GM18526 (cell line): ENCODE results near the gene PRKD1.

Source experiments
- POLR2A ChIP-seq: IDR thresholded peaks from 3 replicates; pipeline ENCODE4 v1.6.1; 2011; ENCODE audit not compliant: insufficient read length; ENCODE audit errors: extremely low read depth

The PRKD1 gene

DNA sequence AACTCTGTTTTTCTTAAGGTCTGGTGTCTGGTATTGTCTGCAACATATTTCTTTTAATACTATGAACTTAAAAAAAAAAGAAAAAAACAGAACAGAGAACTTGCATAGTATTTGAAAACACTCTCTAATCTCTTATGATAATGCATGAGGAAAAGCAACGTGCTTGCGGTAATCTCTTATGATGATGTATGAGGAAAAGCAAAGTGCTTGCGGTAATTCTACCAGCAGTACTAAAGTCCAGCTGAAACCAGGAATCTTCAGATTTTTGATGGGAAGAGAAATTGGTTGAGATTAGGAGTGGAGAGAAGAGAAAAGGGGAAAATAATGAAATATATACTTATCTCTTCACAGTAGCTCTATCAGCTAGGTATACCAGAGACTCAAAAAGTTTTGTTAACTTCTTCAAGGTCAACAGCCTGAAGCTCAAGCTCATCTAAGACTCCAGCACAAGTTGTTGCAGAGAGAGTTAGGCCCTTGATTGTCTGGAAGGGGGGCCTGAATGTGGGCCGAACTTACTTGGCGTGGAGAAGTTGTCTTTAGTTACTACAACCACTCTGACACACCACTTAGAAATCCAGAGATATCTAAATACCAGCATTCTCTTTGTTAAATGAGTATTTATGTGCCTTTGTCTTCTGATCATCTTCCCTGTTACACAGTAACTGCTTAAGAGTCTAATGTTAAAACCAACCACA, 240.4 kb downstream of the PRKD1 start:
- no peak for TF ChIP-seq POLR2A

- TF ChIP-seq POLR2A = no peak
Measured at GRCh38 chr14:29684926-29685325, 242.7 kb downstream of the PRKD1 start.

DNA sequence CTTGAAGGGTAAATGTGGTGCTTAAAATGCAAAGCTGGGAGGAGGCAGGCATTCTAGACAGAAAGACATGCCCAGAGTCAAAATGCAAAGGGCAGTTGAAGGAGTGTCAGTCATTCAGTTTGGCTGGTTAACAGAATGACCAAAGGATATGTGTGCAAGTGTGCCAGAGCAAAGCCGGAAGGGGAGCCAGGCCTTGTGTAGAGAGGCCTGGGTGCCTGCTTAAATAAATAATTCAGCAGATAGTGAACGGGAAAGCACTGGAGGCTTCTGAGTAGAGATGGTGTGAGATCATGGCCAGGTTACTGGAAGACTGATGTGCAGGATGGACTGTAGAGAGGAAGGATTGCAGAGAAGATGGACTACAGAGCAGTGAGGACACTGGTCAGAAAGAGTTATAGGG, 244.9 kb downstream of the PRKD1 start:
- no peak for TF ChIP-seq POLR2A

GRCh38 chr14:29681316-29681715, 246.3 kb downstream of the PRKD1 start:
- TF ChIP-seq POLR2A = no peak

- no peak for TF ChIP-seq POLR2A
Measured at GRCh38 chr14:29674566-29675285, 252.9 kb downstream of the PRKD1 start.

DNA sequence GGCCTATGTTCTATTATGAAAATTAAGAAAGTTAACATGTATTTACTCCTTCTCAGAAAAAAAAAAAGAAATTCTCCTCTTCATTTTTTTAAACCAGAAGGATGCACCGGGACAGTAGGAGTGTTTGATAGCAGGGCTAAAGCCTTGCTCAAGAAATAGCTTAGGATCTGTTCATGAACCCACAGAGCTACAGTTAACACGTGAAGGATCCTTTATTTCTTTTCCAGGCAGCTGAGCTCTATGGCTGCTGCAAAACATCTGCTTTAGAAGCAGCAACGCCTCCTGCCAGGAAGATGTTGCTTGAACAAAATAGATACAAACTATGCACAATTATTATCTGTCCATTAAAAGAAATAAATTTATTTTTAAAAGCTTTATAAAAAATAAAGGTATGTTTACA, 254.8 kb downstream of the PRKD1 start:
- TF ChIP-seq POLR2A = no peak

DNA sequence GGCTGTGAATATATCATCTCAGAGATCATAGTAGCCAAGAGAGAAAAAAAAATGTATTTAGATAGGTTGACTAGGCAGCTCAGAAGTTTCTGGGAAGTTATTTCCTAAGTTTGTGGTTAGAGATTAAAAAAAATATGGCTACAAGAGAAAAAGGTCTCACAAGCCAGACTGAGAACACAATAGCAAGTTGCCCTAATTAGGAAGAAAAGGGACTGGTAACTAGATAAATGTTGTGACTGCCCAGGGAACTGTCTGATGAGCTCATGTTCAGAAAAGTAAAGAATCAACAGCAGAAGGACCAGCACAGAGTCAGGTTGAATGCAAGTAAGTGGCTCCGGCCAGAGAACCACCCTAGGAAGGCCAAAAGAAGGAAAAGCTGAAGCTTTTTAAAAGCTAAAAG, 256.6 kb downstream of the PRKD1 start:
- no peak for TF ChIP-seq POLR2A

- TF ChIP-seq POLR2A = no peak
Measured at GRCh38 chr14:29668201-29668600, 259.4 kb downstream of the PRKD1 start.

- TF ChIP-seq POLR2A = no peak
Measured at GRCh38 chr14:29664515-29664914, 263.1 kb downstream of the PRKD1 start.

- no peak for TF ChIP-seq POLR2A
Measured at GRCh38 chr14:29663281-29663801, 264.3 kb downstream of the PRKD1 start.

DNA sequence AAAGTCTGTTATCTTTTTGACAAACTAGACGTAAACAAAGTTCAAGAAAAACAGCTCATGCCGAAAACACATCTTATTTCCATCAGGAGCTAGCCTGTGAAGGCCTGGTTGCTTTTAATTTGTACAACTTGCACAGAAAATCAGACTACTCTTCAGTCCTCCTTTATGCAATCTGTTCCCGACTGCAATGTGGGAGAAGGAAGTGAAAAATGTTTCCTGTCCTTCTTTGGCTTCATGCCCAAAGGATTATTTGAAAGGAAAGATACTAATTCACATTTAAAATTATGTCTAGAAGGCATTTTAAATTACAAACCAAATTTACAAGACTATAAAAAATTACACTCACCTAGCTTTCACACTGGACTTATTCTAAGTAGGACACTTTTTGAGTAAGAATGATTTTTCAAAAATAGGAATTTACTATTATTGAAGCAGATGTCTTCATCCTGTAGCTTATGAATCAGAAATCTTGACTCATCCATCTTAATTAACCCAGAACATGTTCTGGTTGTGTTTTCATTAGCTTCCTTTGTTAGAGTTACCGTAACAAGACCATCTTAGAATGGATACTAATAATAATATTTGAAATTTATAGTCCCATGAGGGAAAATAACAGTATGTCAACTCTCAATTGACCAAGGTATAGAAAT, 272.6 kb downstream of the PRKD1 start:
- no peak for TF ChIP-seq POLR2A

GRCh38 chr14:29653303-29653702, 274.3 kb downstream of the PRKD1 start:
- no peak for TF ChIP-seq POLR2A

DNA sequence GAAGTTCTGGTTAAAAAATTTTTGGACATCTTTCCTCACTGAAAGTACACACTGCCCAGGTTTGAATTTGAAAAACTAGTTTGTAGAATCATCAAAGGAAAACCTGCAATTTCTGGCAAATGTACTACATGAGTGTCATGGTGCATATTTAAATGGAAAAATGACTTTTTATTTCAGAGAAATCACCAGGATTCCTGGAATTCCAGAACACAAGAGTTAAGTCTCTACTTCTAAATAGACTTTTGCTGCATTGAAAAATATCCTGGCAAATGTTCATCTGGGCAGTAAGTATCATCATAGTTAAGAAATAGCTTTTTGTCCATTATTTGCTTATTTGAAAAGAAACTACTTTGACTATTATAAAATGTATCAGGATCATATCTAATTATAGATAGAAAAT, 275.1 kb downstream of the PRKD1 start:
- TF ChIP-seq POLR2A = no peak

- no peak for TF ChIP-seq POLR2A
Measured at GRCh38 chr14:29650554-29651269, 276.9 kb downstream of the PRKD1 start.

DNA sequence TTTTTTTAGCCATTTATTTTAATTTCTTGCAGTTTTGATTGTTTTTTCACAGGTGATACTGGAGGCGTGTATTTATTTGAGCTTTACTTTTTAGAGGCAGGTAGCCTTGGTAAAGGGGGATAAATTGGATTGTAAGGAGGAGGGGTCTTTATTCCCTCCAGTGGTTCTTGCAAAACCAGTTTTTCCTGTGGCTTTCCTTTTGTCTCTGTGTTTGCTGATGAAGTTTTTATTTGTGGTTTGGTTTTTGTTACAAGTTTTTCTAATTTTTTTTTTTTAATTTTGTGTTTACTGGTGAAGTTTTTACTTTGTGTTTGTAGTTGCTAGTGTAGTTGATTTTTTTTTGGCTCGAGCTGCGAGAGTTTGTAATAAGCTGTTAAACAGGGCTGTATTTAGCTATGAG, 278.5 kb downstream of the PRKD1 start:
- TF ChIP-seq POLR2A = no peak

DNA sequence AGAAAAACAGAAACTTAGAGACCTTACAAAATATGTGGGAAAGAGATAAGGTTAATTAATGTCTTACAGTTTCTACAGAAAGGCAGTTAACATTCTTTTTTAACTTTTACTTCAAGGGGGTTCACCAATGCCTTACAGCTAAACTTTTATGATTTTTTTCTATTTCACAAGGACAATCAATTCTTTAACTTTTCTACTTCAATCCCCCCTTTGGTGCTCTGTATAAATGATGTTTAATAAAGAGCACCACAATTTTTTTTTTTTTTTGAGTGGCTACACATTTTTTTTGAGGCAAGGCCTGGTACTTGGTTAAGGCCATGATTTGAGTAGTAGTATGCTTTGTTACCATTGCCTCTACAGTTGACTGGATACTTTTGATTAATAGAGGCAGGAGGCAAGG, 279.6 kb downstream of the PRKD1 start:
- no peak for TF ChIP-seq POLR2A

GRCh38 chr14:29645117-29645516, 282.5 kb downstream of the PRKD1 start:
- no peak for TF ChIP-seq POLR2A
